Measurements from ENCODE around the gene IPO13. TPM values are rescaled to one million over a fixed set of nuclear protein-coding genes. Genes with fewer than 3 reads are reported as not detected.

The IPO13 gene
- total RNA-seq, 1 donor = 30.4 TPM

- DNase-seq (ENCODE audit: low read depth in 2 of 3, low spot score in 2 of 3) = no peak
Observed at GRCh38 chr1:43947061-43947873, 517 bp downstream of the IPO13 start.

DNA sequence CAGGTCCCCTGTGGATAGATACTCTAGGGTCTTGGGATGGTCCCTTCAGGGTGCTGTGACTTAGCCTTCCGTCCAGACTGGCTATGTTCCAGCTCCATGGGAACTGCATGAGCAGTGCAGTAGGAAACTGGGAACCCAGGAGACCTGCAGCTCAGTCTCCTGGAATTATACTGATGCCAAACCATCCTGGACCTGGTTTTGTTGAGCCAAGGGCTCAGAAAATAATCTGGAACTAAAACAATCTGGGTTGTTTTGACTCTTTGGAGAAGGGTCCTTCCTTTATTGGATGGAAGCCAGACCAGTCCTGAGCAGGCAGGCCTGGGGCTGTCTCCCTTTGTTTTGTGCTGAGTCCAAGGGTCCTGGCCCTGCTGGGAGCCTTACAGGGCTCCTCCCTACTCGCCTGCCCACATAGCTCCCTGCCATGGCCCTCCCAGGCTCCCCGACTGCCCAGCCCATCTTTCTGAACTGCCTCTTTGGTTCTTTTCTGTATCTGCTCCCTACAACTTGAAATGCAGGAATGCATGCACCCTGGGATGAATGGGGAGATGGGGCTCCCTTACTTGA is 1.2 kb downstream of the IPO13 start:
- DNase-seq (ENCODE audit: low read depth in 2 of 3, low spot score in 2 of 3) = no peak

GRCh38 chr1:43949678-43950077 is 2.9 kb downstream of the IPO13 start:
- no peak for DNase-seq (ENCODE audit: low read depth in 2 of 3, low spot score in 2 of 3)

GRCh38 chr1:43951021-43951985 is 4.6 kb downstream of the IPO13 start:
- DNase-seq (ENCODE audit: low read depth in 2 of 3, low spot score in 2 of 3) = no peak

DNA sequence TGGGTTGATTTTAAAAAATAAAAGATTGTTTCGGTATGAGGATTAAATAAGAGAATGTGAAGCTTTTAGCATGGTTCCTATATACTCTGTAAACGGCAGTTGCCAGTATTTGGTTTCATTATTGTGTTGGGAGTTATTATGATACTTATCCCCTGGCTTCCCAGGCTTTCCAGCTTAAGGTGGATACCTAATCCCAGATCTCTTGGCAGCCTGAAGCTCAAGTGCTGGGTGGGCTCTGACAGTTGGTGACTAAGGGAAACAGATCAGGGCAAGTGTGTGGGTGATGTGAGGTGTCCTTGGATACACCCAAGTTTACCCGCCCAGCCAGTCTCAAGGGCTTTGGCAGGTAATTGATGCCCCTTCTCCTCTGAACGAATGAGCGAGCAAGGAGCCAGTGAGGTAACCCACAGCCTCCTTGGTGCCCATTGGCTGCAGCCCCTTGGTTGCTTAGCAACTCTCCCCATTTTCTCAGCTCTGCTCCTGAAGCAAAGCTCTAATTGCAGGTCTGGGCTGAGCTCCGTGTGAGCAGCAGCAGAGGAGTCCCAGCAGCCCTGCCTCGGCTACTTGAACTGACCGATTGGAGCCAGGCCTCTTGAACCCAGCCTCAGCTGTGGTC is 6.1 kb downstream of the IPO13 start:
- no peak for DNase-seq (ENCODE audit: low read depth in 2 of 3, low spot score in 2 of 3)

DNA sequence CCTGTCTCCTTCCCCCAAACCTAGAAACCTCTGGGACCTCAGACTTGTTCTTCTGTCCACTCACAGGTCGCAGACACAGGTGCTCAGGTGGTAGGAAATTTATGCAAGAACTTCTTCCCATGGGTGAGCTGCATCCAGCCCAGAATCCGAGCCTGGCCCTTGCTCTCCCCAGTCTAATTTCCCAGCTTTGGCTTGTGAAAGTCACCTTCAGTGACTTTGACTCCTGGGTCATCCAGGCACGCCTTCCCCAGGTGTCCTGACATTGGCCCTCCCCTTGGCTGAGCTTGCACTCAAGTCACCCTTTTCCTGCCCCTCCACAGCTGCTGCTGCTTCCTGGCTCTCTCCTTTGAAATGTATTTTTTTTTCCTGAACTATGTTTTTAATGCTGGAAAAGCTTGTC is 6.6 kb downstream of the IPO13 start:
- DNase-seq (ENCODE audit: low read depth in 2 of 3, low spot score in 2 of 3) = no peak

GRCh38 chr1:43954036-43954435 is 7.3 kb downstream of the IPO13 start:
- DNase-seq (ENCODE audit: low read depth in 2 of 3, low spot score in 2 of 3) = no peak

DNA sequence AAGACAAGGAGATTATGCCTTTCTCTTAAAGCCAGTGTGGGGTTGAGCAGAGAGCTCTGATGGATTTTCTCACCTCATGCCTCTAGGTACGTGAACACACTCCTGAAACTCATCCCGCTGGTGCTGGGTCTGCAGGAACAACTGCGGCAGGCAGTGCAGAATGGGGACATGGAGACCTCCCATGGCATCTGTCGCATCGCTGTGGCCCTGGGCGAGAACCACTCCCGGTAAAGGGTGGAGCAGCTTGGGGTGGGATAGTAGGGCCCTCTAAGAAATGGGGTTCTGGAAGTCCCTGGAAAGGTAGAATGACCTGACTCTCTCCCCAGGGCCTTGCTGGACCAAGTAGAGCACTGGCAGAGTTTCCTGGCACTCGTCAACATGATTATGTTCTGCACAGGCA is 9.5 kb downstream of the IPO13 start:
- no peak for DNase-seq (ENCODE audit: low read depth in 2 of 3, low spot score in 2 of 3)

GRCh38 chr1:43957407-43958040 is 10.8 kb downstream of the IPO13 start:
- DNase-seq (ENCODE audit: low read depth in 2 of 3, low spot score in 2 of 3) = no peak

- no peak for DNase-seq (ENCODE audit: low read depth in 2 of 3, low spot score in 2 of 3)
Observed at GRCh38 chr1:43958351-43959255, 11.9 kb downstream of the IPO13 start.

DNA sequence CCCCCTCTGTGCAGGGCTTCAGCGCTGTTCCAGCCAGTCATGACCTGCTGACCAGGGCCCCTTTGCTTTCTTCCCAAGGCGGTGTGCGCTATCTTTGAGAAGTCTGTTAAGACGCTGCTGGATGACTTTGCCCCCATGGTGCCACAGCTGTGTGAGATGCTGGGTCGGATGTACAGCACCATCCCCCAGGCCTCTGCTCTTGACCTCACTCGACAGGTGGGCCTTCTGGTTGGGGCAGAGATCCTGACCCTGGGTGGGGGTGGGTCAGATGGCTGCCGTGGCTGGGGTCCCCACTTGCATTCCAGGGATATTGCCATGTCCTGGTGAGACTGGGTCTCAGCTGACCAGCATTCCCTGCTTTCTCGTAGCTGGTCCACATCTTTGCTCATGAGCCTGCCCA is 14.0 kb downstream of the IPO13 start:
- DNase-seq (ENCODE audit: low read depth in 2 of 3, low spot score in 2 of 3) = no peak

- DNase-seq (ENCODE audit: low read depth in 2 of 3, low spot score in 2 of 3) = no peak
Observed at GRCh38 chr1:43961692-43962091, 14.9 kb downstream of the IPO13 start.

DNA sequence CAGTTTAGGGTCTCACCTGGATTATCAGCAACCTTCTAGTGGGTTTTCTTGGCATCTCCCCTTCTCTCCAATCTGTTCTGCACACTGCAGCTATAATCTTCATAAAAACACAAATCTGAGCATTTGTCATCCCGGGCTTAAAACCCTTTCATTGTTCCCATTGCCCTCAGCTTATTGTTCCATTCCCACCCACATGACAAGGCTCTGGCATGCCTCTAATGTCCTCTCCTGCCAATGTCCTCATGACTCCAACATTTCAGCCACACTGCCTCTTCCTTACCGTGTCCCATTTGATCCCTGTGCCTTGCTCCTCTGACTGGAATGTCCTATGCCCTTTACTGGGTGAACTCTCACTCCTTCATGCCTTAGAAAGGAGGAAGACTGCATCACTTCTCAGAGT is 15.6 kb downstream of the IPO13 start:
- DNase-seq (ENCODE audit: low read depth in 2 of 3, low spot score in 2 of 3) = no peak

GRCh38 chr1:43963006-43963405 is 16.3 kb downstream of the IPO13 start:
- no peak for DNase-seq (ENCODE audit: low read depth in 2 of 3, low spot score in 2 of 3)

DNA sequence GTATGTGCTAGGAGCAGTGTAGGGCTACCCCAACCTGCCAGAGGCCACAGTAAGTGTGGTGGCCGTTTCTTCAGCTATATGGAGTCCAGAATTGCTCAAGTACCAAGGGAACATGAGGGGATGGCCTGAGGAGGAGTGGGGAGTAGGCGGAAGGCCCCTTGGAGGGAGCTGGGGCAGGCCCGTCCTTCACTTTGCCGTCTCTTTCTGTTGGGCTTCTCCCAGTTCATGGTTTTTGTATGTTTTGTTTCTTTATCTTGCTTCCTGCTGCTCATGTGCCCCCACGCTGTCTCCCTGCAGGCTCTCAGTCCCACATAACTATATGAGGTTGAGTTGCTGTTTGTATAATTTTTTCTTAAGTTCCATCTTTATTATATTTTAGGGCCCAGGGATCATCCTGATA is 17.1 kb downstream of the IPO13 start:
- no peak for DNase-seq (ENCODE audit: low read depth in 2 of 3, low spot score in 2 of 3)

- no peak for DNase-seq (ENCODE audit: low read depth in 2 of 3, low spot score in 2 of 3)
Observed at GRCh38 chr1:43965316-43965715, 18.6 kb downstream of the IPO13 start.

- peak in 1 of 3 donors; percentile 46 for DNase-seq (ENCODE audit: low read depth in 2 of 3, low spot score in 2 of 3)
Observed at GRCh38 chr1:43968348-43968948, 21.7 kb downstream of the IPO13 start.

DNA sequence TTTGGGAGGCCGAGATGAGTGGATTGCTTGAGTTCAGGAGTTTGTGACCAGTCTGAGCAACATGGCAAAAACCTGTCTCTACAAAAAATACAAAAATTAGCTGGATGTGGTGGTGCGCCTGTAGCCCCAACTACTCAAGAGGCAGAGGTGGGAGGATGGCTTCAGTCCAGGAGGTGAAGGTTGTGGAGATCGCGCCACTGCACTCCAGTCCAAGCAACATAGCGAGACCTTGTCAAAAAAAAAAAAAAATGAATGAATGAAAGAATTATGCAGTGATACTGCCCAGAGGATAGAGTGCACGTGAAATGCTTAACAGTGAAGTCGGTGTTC is 22.6 kb downstream of the IPO13 start:
- DNase-seq (ENCODE audit: low read depth in 2 of 3, low spot score in 2 of 3) = no peak
